HG02884 (cell line): ENCODE data around the gene HKDC1.
"Not testable (repeated sequence)": the region's sequence is repeated elsewhere in the genome, so short reads cannot be mapped to it uniquely, and the experiment has no call there.

Experiments used
- ATAC-seq: cut with Tn5 transposase; IDR thresholded peaks from one replicate; pipeline ENCODE4 v1.9.1; 2021; ENCODE audit warnings: mild to moderate bottlenecking, moderate library complexity; ENCODE audit not compliant: unreplicated experiment

Gene HKDC1

GRCh38 chr10:69242040-69242851 lies 22.1 kb downstream of the HKDC1 start:
- ATAC-seq, result no peak

- ATAC-seq, result no peak
Observed at GRCh38 chr10:69242852-69243212, 22.7 kb downstream of the HKDC1 start.

- ATAC-seq, result no peak
Observed at GRCh38 chr10:69243817-69244216, 23.7 kb downstream of the HKDC1 start.

- no peak for ATAC-seq
Observed at GRCh38 chr10:69246036-69246435, 25.9 kb downstream of the HKDC1 start.

- ATAC-seq, result no peak
Observed at GRCh38 chr10:69246581-69247312, 26.6 kb downstream of the HKDC1 start.

- ATAC-seq, result no peak
Observed at GRCh38 chr10:69247313-69247710, 27.2 kb downstream of the HKDC1 start.

- no peak for ATAC-seq
Observed at GRCh38 chr10:69248117-69248730, 28.1 kb downstream of the HKDC1 start.

GRCh38 chr10:69250041-69250440 lies 29.9 kb downstream of the HKDC1 start:
- ATAC-seq, result no peak

- not testable (repeated sequence) for ATAC-seq
Observed at GRCh38 chr10:69251417-69251816, 31.3 kb downstream of the HKDC1 start.

- no peak for ATAC-seq
Observed at GRCh38 chr10:69253171-69253570, 33.0 kb downstream of the HKDC1 start.

GRCh38 chr10:69254877-69255276 lies 34.7 kb downstream of the HKDC1 start:
- ATAC-seq, result no peak

- ATAC-seq, result no peak
Observed at GRCh38 chr10:69259547-69260243, 39.6 kb downstream of the HKDC1 start.

- ATAC-seq, result no peak
Observed at GRCh38 chr10:69261184-69261583, 41.1 kb downstream of the HKDC1 start.

- ATAC-seq, result no peak
Observed at GRCh38 chr10:69262292-69262751, 42.2 kb downstream of the HKDC1 start.

- ATAC-seq, result no peak
Observed at GRCh38 chr10:69265521-69265920, 45.4 kb downstream of the HKDC1 start.

- no peak for ATAC-seq
Observed at GRCh38 chr10:69268761-69269416, 48.8 kb downstream of the HKDC1 start.

- no peak for ATAC-seq
Observed at GRCh38 chr10:69269761-69270160, 49.6 kb downstream of the HKDC1 start.

- ATAC-seq, result no peak
Observed at GRCh38 chr10:69270990-69271389, 50.9 kb downstream of the HKDC1 start.

GRCh38 chr10:69272624-69273023 lies 52.5 kb downstream of the HKDC1 start:
- no peak for ATAC-seq

- no peak for ATAC-seq
Observed at GRCh38 chr10:69275444-69275843, 55.3 kb downstream of the HKDC1 start.

GRCh38 chr10:69276503-69276902 lies 56.4 kb downstream of the HKDC1 start:
- ATAC-seq, result no peak
